Stimulated activated CD8-positive, alpha-beta memory T cell treated with anti-CD3 and anti-CD28 coated beads, Interleukin-15, amount 100 ng/mL, for 48 hours (primary cell): ENCODE measurements around the gene OR8G5.
"Not testable (repeated sequence)": the region's sequence is repeated elsewhere in the genome, so short reads cannot be mapped to it uniquely, and the experiment has no call there.

ENCODE experiments used
- DNase-seq, 2 donors: peaks; one replicate each; pipeline ENCODE4 v3.0.0-alpha.2; 2020; ENCODE audit warnings: low read depth in 2 of 2

Gene OR8G5, protein sequence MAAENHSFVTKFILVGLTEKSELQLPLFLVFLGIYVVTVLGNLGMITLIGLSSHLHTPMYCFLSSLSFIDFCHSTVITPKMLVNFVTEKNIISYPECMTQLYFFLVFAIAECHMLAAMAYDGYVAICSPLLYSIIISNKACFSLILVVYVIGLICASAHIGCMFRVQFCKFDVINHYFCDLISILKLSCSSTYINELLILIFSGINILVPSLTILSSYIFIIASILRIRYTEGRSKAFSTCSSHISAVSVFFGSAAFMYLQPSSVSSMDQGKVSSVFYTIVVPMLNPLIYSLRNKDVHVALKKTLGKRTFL

DNA sequence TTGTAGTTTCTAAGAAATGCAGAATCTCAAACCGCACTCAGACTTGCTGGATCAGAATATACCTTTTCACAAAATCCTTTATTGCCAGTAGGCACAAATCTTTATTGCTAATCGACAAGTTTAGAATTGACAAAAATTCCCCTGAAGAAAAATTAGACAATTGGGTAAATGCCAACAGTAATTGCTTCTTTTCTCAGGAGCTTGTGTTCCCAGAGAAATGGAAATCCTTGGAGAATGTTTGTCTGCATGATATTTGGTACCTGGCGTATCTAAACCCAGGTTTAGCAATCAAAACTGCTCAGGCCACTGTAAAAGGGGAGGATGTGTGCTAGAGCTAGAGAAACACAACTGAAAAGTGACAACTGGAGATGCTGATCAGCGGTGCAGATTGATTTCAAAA, at the start of gene OR8G5:
Gene OR8G5, plus strand, starts transcription at position 301 of the 400 bp plus-strand sequence. CDS start 8,556 bp downstream, outside the sequence.
- DNase-seq, result no peak

DNA sequence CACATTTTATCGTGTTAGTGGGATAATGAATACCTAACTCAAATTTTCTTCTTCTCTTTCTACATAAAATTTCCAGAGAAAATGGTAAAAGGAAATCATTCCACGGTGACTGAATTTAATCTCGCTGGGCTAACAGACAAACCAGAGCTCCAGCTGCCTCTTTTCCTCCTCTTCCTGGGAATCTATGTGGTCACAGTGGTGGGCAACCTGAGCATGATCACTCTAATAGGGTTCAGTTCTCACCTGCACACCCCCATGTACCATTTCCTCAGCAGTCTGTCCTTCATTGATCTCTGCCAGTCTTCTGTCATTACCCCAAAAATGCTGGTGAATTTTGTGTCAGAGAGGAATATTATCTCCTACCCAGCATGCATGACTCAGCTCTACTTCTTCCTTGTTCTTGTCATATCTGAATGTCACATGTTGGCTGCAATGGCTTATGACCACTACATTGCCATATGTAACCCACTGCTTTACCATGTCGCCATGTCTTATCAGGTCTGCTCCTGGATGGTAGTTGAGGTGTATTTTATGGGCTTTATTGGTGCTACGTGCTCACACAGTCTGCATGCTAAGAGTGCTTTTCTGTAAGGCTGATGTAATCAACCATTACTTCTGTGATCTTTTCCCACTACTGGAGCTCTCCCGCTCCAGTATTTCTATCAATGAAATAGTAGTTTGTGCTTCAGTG, 48.9 kb upstream of the OR8G5 start:
- no peak for DNase-seq

DNA sequence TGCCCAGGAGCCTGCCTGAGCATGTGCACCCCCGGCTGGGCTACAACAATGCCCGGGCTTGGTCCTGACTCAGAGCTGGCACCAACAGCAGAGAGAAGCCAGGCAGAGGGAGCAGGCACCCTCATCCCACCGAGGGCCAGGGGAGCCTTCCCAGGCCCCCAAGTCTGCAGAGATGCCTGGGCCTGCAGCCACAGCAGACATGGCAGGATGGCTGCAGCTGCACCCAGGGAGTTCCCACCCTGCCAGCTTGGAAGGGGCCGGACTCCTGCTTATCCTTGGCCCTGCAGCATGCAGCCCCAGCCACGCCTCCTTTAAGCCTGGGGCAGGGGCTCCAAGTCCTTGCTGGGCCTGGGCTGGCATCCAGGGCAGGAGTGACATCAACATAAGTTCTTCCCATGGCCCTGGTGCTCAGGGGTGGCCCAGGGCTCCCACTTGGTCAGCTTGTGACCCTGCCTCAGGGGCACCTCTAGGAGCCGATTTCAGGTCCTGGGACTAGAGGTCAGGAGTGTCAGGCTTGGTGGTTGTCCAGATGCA, 46.3 kb upstream of the OR8G5 start:
- DNase-seq, result no peak

DNA sequence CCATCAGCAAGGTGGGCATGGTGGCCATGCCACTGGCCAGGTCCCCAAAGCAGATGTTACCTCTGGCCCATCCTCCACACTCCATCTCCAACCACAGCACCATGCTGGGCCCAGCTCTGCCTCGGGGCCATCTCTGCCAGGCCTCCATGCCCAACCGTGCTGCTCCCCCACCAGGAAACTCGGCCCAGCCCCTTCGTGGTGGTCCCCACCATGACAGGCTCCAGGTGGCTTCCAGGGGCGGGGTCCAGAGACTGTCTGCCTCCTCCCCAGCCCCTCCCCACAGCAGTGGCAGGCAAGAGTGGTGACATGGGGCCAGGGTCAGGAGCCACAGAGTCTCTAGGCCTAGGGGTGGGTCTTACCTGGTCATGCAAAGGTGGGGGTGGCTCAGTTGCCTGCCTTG, 45.8 kb upstream of the OR8G5 start:
- DNase-seq, result no peak

DNA sequence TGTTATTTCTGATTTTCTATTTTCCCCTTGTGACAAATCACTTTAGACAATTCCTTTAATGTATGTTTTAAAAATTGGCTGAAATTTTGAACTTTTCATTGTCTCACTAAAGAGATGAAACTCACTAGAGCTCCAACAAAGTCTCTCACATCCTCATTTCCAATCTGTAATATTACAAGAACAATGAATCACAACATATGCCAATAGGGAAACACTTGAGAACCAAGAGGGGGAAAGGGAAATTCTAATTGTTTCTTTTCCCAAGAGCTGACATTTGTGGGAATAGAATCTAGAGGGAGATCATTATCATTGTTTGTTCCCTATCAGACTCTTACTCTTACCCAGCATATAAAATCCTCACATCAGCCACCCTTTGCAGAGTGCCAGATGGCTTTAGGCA, 44.9 kb upstream of the OR8G5 start:
- DNase-seq, result no peak

DNA sequence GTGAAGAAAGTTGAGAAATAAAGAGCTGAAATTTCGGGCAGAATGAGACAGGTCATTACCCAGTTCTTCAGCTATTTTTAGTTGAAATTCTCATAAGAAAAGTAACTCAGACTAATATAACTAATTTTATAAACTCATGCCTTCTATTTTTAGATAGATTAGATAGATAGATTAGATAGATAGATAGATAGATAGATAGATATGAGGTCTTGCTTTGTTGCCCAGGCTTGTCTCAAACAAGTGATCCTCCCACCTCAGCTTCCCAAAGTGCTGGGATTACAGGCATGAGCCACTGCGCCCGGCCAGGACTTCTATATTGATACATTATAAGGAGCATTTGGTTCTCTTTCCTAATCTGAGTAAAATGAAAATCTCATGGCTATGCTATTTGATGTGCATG, 42.1 kb upstream of the OR8G5 start:
- no peak for DNase-seq

DNA sequence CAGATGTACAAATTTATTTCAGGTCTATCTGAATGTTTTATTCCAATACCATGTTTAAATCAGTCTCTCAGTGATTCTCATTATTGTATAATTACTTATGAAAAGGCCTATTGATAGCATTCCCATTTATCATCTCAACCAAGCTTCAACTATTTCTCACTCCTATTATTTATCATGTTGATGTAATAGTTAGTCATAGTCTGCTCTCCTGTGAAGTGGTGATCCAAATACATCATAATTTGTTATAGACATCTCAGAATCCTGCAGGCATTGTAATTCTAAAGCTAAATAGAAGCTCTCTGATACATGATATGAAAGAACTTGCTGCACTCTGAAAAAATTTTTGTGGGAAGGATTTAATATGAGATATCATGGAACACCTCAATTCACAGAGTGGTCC, 37.0 kb upstream of the OR8G5 start:
- no peak for DNase-seq

DNA sequence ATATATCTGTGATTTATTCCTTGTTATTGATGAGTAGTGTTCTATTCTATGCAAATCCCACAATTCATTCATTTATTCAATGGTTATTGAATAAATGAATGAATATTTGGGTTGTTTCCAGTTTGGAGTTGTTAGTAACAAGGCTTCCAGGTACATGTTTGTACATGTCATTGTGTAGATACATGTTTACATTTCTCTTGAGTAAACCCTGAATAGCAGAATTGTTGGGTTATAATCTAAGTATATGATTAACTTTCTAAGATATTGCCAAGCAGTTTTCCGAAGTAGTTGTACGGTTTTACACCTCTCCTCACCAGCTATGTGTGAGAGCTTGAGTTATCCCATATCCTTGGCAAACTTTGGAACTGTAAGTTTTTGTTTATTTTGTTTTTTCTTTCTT, 33.8 kb upstream of the OR8G5 start:
- DNase-seq, result no peak

DNA sequence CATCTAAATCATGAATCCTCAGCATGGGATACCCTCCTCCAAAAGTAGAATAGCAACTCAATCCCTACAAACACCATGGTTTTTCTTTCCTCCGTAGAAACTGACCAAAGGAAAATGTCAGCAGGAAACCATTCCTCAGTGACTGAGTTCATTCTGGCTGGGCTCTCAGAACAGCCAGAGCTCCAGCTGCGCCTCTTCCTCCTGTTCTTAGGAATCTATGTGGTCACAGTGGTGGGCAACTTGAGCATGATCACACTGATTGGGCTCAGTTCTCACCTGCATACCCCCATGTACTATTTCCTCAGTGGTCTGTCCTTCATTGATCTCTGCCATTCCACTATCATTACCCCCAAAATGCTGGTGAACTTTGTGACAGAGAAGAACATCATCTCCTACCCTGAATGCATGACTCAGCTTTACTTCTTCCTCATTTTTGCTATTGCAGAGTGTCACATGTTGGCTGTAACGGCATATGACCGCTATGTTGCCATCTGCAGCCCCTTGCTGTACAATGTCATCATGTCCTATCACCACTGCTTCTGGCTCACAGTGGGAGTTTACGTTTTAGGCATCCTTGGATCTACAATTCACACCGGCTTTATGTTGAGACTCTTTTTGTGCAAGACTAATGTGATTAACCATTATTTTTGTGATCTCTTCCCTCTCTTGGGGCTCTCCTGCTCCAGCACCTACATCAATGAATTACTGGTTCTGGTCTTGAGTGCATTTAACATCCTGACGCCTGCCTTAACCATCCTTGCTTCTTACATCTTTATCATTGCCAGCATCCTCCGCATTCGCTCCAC, 31.4 kb upstream of the OR8G5 start:
- DNase-seq, result not testable (repeated sequence)

DNA sequence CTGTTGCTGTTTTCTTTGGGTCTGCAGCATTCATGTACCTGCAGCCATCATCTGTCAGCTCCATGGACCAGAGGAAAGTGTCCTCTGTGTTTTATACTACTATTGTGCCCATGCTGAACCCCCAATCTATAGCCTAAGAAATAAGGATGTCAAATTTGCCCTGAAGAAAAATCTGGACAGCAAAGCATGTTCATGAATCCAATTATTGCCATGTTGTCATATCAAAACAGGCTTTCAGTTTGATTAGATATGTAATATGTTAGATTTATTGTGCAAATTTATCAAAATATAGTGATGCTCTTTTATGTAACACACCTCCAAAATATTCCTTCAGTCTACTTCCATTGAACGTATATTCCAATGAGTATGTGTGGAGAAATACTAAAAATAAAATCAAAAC, 30.7 kb upstream of the OR8G5 start:
- DNase-seq, result no peak

DNA sequence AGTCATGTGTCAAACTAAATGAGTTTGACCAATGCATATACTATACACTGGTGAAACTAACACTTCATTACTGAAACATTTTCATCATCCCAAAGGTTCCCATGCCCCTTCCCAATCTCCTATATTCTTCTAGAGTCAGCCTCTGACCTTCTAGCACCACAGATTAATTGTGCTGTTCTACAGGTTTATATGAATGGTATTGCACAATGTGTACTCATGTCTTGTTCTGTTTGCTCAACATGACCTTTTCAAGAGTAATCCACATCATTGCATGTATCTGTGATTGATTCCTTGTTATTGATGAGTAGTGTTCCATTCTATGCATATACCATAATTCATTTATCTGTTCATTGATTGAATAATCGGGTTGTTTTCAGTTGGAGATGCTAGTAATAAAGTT, 22.8 kb upstream of the OR8G5 start:
- DNase-seq, result no peak

DNA sequence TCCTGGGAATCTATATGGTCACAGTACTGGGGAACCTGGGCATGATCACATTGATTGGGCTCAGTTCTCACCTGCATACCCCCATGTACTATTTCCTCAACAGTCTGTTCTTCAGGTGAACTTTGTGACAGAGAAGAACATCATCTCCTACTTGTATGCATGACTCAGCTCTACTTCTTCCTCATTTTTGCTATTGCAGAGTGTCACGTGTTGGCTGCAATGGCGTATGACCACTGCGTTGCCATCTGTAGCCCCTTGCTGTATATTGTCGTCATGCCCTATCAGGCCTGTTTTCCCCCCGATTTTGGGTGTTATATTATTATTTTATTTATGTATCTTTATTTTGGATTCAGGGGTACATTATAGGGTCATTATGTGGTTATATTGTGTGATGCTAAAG, 17.7 kb upstream of the OR8G5 start:
- no peak for DNase-seq

DNA sequence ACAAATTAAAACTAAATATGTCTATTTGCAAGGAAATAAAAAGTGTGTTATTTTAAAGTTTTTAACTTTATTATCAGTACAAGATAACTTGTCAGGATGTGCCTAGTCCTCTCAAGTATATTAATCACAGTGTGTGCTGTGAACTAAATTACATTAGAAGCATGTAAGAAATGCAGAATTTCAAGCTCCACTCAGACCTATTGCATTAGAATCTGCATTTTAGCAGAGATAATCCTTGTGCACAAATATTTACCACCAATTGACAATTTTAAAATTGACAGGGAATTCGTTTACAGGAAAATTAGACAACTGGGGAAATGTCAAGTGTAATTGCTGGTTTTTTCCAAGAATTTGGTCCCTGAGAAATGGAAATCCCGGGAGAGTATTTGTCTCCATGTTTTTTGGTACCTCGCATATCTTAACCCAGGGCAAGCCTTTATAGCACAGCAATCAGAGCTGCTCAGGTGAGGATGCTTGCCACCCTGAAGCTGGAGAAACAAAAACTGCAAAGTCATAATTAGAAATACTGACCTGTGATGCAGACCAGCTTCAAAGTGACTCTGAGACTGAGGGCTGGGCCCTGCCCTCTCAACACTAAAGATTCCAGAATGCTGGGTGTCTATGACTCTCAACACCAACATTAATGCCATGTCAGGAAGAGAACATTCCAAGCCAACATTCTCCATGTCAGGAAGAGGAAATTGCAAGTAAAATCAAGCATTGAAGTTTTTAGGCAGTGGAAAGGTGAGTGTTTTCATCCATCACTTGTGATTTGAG, 15.4 kb upstream of the OR8G5 start, which contains the start of gene OR8G1:
Gene OR8G1, plus strand, starts transcription at position 475 of the 777 bp plus-strand sequence. CDS start 8,581 bp downstream, outside the sequence.
- DNase-seq, result no peak

DNA sequence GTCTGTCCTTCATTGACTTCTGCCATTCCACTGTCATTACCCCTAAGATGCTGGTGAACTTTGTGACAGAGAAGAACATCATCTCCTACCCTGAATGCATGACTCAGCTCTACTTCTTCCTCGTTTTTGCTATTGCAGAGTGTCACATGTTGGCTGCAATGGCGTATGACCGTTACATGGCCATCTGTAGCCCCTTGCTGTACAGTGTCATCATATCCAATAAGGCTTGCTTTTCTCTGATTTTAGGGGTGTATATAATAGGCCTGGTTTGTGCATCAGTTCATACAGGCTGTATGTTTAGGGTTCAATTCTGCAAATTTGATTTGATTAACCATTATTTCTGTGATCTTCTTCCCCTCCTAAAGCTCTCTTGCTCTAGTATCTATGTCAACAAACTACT, 6.3 kb upstream of the OR8G5 start:
- not testable (repeated sequence) for DNase-seq

DNA sequence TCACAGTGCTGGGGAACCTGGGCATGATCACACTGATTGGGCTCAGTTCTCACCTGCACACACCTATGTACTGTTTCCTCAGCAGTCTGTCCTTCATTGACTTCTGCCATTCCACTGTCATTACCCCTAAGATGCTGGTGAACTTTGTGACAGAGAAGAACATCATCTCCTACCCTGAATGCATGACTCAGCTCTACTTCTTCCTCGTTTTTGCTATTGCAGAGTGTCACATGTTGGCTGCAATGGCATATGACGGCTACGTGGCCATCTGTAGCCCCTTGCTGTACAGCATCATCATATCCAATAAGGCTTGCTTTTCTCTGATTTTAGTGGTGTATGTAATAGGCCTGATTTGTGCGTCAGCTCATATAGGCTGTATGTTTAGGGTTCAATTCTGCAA, 8.9 kb downstream of the OR8G5 start:
- not testable (repeated sequence) for DNase-seq

DNA sequence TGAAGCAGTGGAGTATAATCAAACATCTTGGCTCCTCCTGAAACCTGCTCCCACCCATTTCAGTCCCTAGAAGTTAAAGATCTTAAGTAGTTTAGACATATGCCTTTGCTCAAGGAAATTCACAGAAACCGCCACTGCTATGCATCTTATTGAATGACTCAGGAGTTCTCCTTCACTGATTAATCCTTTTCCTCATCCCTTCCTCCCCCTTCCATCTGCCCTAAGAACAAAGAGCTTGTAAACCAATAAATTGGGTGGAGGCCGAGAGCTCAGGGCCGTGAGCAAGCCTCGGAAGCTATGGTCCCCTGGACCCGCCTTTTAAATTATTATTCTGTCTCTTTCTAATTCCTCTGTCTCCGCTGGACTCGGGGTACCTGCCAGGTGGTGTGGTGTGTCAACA, 14.7 kb downstream of the OR8G5 start:
- DNase-seq, result not testable (repeated sequence)

DNA sequence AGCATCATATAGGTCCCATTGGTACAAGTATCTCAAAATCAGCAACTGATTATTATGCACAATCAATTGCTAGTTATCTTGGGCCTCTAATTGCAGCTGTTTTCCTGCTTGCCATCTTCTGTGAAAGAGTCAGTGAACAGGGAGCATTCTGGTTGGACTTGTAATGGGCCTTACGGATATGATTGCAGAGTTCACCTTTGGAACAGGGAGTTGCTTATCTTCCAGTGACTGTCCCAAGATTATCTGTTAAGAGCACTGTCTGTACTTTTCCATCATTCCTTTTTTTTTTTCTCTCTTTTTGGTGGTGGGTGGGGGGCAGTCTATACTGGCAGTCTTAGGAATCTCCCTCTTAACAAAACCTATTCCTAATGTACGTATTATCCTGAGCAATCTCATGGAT, 17.8 kb downstream of the OR8G5 start:
- no peak for DNase-seq

DNA sequence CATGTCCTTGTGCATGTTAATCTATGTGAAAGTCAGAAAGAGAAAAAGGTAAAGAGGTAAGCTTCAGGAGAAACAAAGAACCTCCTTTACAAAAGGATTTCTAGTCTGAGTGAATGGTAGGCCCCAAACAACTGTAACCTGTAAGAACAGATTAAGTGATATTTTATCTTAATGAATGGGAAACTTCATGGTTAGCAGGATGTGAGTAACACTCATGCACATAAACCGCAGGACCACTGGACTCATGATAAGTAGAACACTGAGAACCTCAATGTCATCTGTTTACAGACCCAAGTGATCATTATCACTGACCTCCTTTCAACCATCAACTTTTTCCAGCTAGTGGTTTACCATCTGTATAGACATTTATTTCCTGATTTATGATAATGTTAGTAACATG, 19.9 kb downstream of the OR8G5 start:
- no peak for DNase-seq

DNA sequence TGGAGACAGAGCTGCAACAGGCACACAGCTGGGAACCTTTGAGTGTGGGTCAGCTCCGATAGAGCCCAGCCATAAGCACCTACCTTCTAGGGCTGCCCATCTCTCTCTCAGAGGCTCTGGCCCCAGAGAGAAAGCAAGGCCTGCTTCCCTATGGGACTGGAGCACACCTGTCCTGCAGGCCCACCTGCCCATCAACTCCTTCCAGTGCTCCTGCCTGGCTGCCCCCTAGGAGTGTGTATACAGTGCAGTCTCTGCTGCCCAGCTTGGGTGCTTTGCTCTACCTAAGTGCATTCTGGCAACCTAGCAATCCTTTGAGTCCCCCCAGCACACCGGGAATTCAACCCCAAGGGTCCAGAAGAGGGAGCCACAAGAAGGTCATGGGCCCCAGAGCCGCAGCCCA, 21.0 kb downstream of the OR8G5 start:
- DNase-seq, result no peak

DNA sequence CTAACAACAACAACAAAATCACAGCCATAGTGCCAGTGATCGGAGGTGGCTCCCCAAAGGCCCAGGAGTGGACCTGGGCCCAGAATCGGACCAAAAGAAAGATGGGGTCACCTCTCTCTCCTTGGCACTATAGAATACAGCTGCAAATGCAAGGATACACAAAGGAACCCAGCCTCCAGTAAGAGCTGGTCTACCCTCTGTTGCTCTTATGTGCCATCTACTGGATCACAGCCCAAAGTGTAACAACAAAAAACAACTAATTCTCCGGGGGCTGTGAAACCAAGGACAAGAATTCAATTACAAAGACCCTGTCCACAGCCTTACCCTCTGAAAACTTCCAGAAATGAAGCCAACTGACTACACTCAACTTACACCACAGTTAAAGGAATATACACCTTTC, 21.6 kb downstream of the OR8G5 start:
- no peak for DNase-seq

DNA sequence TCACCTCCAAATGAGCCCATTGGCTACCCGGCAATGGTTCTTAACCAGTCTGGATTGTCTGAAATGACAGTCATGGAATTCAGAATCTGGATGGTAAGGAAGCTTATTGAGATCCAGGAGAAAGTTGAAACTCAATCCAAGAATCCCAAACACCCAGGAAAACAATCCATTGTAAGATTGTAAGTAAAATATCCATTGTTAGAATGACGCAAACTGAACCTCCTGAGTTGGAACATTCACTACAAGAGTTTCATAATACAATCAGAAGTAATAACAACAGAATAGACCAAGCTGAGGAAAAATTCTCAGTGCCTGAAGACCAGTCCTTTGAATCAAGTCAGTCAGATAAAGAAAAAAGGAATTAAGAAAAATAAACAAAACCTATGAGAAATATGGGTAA, 22.1 kb downstream of the OR8G5 start:
- DNase-seq, result no peak
